GM12892 (cell line): ENCODE results near the gene COG2.

ENCODE experiments used
- DNase-seq: peaks from one replicate; pipeline ENCODE4 v3.0.0; 2011; ENCODE audit not compliant: insufficient read length
- FAIRE-seq: peaks from 2 replicates; lab custom pipeline; 2011; peaks lifted over from hg19 to GRCh38; lab: Jason Lieb, UNC
- POLR2A ChIP-seq: IDR thresholded peaks from 2 replicates; pipeline ENCODE4 v1.6.1; 2011; ENCODE audit warnings: low read depth, low read length, control low read depth
- POLR2AphosphoS5 ChIP-seq: IDR thresholded peaks from 2 replicates; pipeline ENCODE4 v1.6.1; 2011; ENCODE audit warnings: low read depth, low read length, control low read depth
- TAF1 ChIP-seq: IDR thresholded peaks from 2 replicates; pipeline ENCODE4 v1.6.1; 2011; ENCODE audit warnings: low read depth, mild to moderate bottlenecking, control low read depth, low read length, borderline replicate concordance

COG2 gene

GRCh38 chr1:230611128-230611877 lies 31.0 kb upstream of the COG2 start:
- no peak for FAIRE-seq
- DNase-seq = no peak
- TF ChIP-seq TAF1 (no peak), POLR2A (no peak), POLR2AphosphoS5 (no peak)

- FAIRE-seq (no peak), DNase-seq (no peak)
- TF ChIP-seq POLR2AphosphoS5 (no peak), TAF1 (no peak), POLR2A (no peak)
Measured at GRCh38 chr1:230611878-230612235, 30.4 kb upstream of the COG2 start.

- FAIRE-seq (no peak), DNase-seq (no peak)
- TF ChIP-seq POLR2AphosphoS5 (no peak), TAF1 (no peak), POLR2A (no peak)
Measured at GRCh38 chr1:230612651-230613050, 29.6 kb upstream of the COG2 start.

GRCh38 chr1:230614121-230614520 lies 28.2 kb upstream of the COG2 start:
- DNase-seq (no peak), FAIRE-seq (no peak)
- no peak for TF ChIP-seq POLR2AphosphoS5
- no peak for TF ChIP-seq TAF1

GRCh38 chr1:230618537-230618936 lies 23.7 kb upstream of the COG2 start:
- DNase-seq (no peak), FAIRE-seq (no peak)
- TF ChIP-seq POLR2AphosphoS5 (no peak), POLR2A (no peak), TAF1 (no peak)

GRCh38 chr1:230620649-230621323 lies 21.5 kb upstream of the COG2 start:
- TF ChIP-seq POLR2AphosphoS5 (no peak), POLR2A (no peak), TAF1 (no peak)
- no peak for DNase-seq
- no peak for FAIRE-seq

GRCh38 chr1:230621324-230622030 lies 20.8 kb upstream of the COG2 start:
- DNase-seq (no peak), FAIRE-seq (no peak)
- TF ChIP-seq POLR2A = no peak
- no peak for TF ChIP-seq TAF1
- TF ChIP-seq POLR2AphosphoS5 = no peak

- DNase-seq (no peak), FAIRE-seq (no peak)
- no peak for TF ChIP-seq TAF1
- TF ChIP-seq POLR2AphosphoS5 = no peak
- no peak for TF ChIP-seq POLR2A
Measured at GRCh38 chr1:230622151-230622550, 20.1 kb upstream of the COG2 start.

- DNase-seq = no peak
- TF ChIP-seq TAF1 (no peak), POLR2AphosphoS5 (no peak), POLR2A (no peak)
- no peak for FAIRE-seq
Measured at GRCh38 chr1:230624097-230624713, 18.1 kb upstream of the COG2 start.

- no peak for TF ChIP-seq POLR2A
- TF ChIP-seq TAF1 = no peak
- TF ChIP-seq POLR2AphosphoS5 = no peak
- DNase-seq (no peak), FAIRE-seq (no peak)
Measured at GRCh38 chr1:230626232-230626631, 16.0 kb upstream of the COG2 start.

- no peak for DNase-seq
- FAIRE-seq = no peak
- TF ChIP-seq POLR2AphosphoS5 = no peak
Measured at GRCh38 chr1:230627767-230628166, 14.5 kb upstream of the COG2 start.
